Tibial nerve (tissue), 4 donors: ENCODE measurements around the gene GAK. TPM values are rescaled to one million over a fixed set of nuclear protein-coding genes. Genes with fewer than 3 reads are reported as not detected.

ENCODE experiments used
- DNase-seq, 2 donors: peaks; one replicate each; pipeline ENCODE4 v3.0.0-alpha.2; 2019; ENCODE audit warnings: low spot score in 2 of 2
- H3K27ac ChIP-seq, 4 donors: fragments of 200-600 bp; sonication (generic) in 3 of 4; one replicate each; pipeline ENCODE4 v1.5.1; 2017 to 2019; ENCODE audit warnings: mild to moderate bottlenecking in 1 of 4
- H3K27me3 ChIP-seq, 2 donors: fragments of 200-600 bp; sonication (generic) in 1 of 2; one replicate each; pipeline versions ENCODE4 v1.5.1 to v1.6.0; 2017 to 2019
- H3K36me3 ChIP-seq, 3 donors: fragments of 200-600 bp; sonication (generic); one replicate each; pipeline ENCODE4 v1.5.1; 2018 to 2019
- H3K4me1 ChIP-seq, 4 donors: fragments of 200-600 bp; sonication (generic) in 3 of 4; one replicate each; pipeline ENCODE4 v1.5.1; 2017 to 2019
- H3K4me3 ChIP-seq, 4 donors: fragments of 200-600 bp; sonication (generic) in 3 of 4; one replicate each; pipeline ENCODE4 v1.5.1; 2017 to 2019; ENCODE audit warnings: mild to moderate bottlenecking in 1 of 4, moderate library complexity in 1 of 4
- H3K9me3 ChIP-seq, 4 donors: fragments of 200-600 bp; sonication (generic) in 3 of 4; one replicate each; pipeline ENCODE4 v1.5.1; 2017 to 2019
- CTCF ChIP-seq, 5 experiments: fragments of 200-600 bp in 3 of 5; fragments of 450-650 bp in 2 of 5; sonication (generic) in 3 of 5; IDR thresholded peaks; one replicate each; pipeline ENCODE4 v1.5.1; 2016 to 2019; ENCODE audit warnings: antibody characterized with exemption in 5 of 5, mild to moderate bottlenecking in 3 of 5, moderate library complexity in 2 of 5
- EP300 ChIP-seq, 2 donors: sonication (generic); formaldehyde crosslinking; IDR thresholded peaks; one replicate each; pipeline ENCODE4 v1.6.1; 2017; ENCODE audit warnings: antibody characterized with exemption in 2 of 2, mild to moderate bottlenecking in 1 of 2
- POLR2A ChIP-seq, 2 donors: fragments of 450-650 bp; IDR thresholded peaks; one replicate each; pipeline ENCODE4 v1.6.1; 2017; ENCODE audit warnings: antibody characterized with exemption in 2 of 2, mild to moderate bottlenecking in 2 of 2, moderate library complexity in 2 of 2
- WGBS, 2 donors: methylation state at CpG; one replicate each; pipeline ENCODE4 v1.1.5; 2018; 5-methylcytosine and 5-hydroxymethylcytosine counted together
- total RNA-seq, 4 donors: library from RNA; depleted of rRNA; stranded (reverse); fragments of >200 nt; gene quantifications; one replicate each; pipeline ENCODE4 v1.1.0, GENCODE V29; 2016

The GAK gene
- total RNA-seq, 4 donors from 2014 or later = 92.3 to 177 (median 127) TPM

DNA sequence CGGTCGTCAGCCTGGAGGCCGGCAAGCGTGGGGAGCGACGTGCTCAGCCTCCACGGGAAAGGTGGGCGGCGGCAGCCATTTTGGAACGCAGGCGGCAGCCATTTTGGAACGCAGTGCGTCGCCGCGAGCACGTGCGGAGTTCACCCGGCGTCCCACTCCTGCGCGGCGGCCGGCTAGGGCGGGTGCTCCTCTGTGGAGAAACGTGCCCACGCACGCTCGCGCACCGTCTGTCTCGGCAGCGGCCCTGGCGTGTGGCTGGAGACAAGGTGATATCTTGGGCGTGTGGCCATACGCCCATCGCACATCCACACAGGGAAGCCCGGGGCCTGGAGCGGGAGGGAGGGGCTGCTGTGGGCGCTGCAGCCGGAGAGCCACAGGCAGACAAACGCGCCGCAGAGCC, 127.3 kb downstream of the GAK start:
- Histone ChIP-seq H3K27me3 (peaks cover 0 to 9% of the 10 kb centered on the region in 2 donors), H3K4me1 (no peaks in the 10 kb centered on the region), H3K4me3 (no peak overlapping the region), H3K27ac (no peak overlapping the region), H3K36me3 (no peaks in the 10 kb centered on the region), H3K9me3 (peaks cover 0 to 13% (median 0%) of the 10 kb centered on the region in 4 donors)
- no peak for DNase-seq
- WGBS, 2 donors = 83 to 85% methylated on average over 43 to 44 of the region's 44 CpGs
- TF ChIP-seq EP300 (IDR thresholded peaks at IDR 0.05) = no peak
- TF ChIP-seq CTCF (IDR thresholded peaks at IDR 0.05) = no peak
- no peak for TF ChIP-seq POLR2A (IDR thresholded peaks at IDR 0.05)

- Histone ChIP-seq H3K27me3 (peaks cover 0 to 8% of the 10 kb centered on the region in 2 donors), H3K9me3 (peaks cover 0 to 11% (median 0%) of the 10 kb centered on the region in 4 donors), H3K36me3 (no peaks in the 10 kb centered on the region), H3K27ac (no peak overlapping the region), H3K4me1 (no peaks in the 10 kb centered on the region), H3K4me3 (no peak overlapping the region)
- 92 to 94% methylated on average over 13 of the region's 13 CpGs for WGBS, 2 donors
- TF ChIP-seq POLR2A (IDR thresholded peaks at IDR 0.05) = no peak
- no peak for TF ChIP-seq EP300 (IDR thresholded peaks at IDR 0.05)
- no peak for TF ChIP-seq CTCF (IDR thresholded peaks at IDR 0.05)
- DNase-seq = no peak
These were observed 128.2 kb downstream of the GAK start for GRCh38 chr4:803884-804283.

DNA sequence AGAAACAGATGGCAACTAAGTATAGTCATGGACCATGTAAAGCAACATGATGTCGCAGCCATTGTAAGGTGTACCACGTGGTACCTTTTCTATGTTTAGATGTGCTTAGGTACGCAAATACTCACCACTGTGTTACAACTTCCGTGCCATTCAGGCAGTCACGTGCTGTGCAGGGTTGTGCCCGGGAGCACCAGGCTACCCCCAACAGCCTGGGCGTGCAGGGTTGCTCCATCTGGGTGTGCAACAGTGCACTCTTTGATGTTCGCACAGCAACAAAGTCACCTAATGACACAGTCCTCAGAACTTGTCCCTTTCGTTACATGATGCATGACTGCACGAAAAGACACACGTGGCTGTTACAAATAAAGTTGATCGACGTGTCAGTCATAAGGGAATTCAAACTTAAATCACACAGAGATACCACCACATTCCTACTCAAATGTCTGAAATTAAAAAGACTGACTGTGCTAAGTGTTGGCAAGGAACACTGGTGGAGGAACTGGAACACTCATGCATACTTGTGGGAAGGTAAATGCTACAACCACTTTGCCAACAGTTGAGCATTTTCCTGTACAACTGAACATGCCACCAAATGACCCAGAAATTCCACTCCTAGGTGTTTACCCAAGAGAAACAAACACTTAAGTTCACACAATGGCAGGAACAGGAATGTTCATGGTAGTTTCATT, 130.5 kb downstream of the GAK start:
- no peak for TF ChIP-seq POLR2A (IDR thresholded peaks at IDR 0.05)
- TF ChIP-seq EP300 (IDR thresholded peaks at IDR 0.05) = no peak
- no peak for TF ChIP-seq CTCF (IDR thresholded peaks at IDR 0.05)
- 92% methylated on average over 13 of the region's 13 CpGs for WGBS, 2 donors
- no peak for DNase-seq

More for the DNA sequence above, 130.5 kb downstream of the GAK start:
- no peak overlapping the region for H3K27ac ChIP-seq
- H3K4me1 ChIP-seq = no peaks in the 10 kb centered on the region
- H3K9me3 ChIP-seq = peaks cover 0 to 6% (median 0%) of the 10 kb centered on the region in 4 donors
- H3K4me3 ChIP-seq = no peak overlapping the region
- no peaks in the 10 kb centered on the region for H3K36me3 ChIP-seq
- H3K27me3 ChIP-seq = peaks cover 0 to 15% of the 10 kb centered on the region in 2 donors

Other genes starting within 250 kb of the GAK start
- 10 to 100 TPM in 3 of 4 donors, 1 to 10 TPM in 1; 5.9 to 18.0 (median 14.3) TPM for gene SLC49A3, start 243.2 kb downstream of the GAK start, total RNA-seq
- 100 to 1,000 TPM in 2 of 4 donors, 10 to 100 TPM in 2; 54.8 to 123 (median 90.5) TPM for gene PCGF3, start 226.5 kb downstream of the GAK start, total RNA-seq
- 1 to 10 TPM in 3 of 4 donors, not detected in 1; 1.8 to 2.4 (median 2.4) TPM for gene CPLX1, start 106.2 kb downstream of the GAK start, total RNA-seq
- gene TMEM175, start 144 bp upstream of the GAK start, total RNA-seq = 10 to 100 TPM; 33.3 to 61.2 (median 39.0) TPM
- gene DGKQ, start 41.3 kb upstream of the GAK start, total RNA-seq = 10 to 100 TPM in 3 of 4 donors, 1 to 10 TPM in 1; 9.0 to 23.4 (median 13.6) TPM
- 10 to 100 TPM; 23.9 to 79.4 (median 52.9) TPM for gene IDUA, start 54.7 kb upstream of the GAK start, total RNA-seq
- gene SLC26A1, start 61.1 kb upstream of the GAK start, total RNA-seq = under 1 TPM in 3 of 4 donors, not detected in 1; 0.20 to 0.30 (median 0.21) TPM
- gene FGFRL1, start 79.3 kb upstream of the GAK start, total RNA-seq = 10 to 100 TPM; 18.1 to 39.6 (median 26.4) TPM
- 10 to 100 TPM in 2 of 4 donors, 1 to 10 TPM in 2; 2.5 to 24.7 (median 9.8) TPM for gene RNF212, start 181.2 kb upstream of the GAK start, total RNA-seq
- 10 to 100 TPM; 39.3 to 91.0 (median 45.5) TPM for gene SPON2, start 240.3 kb upstream of the GAK start, total RNA-seq